Inferior parietal cortex (tissue), 1 donor: ENCODE measurements around the gene KRT77.
"Not testable (repeated sequence)": the region's sequence is repeated elsewhere in the genome, so short reads cannot be mapped to it uniquely, and the experiment has no call there.

Source experiments
- DNase-seq: peaks from one replicate; pipeline ENCODE4 v3.0.0-alpha.2; 2016; ENCODE audit errors: extremely low spot score

Gene KRT77

DNA sequence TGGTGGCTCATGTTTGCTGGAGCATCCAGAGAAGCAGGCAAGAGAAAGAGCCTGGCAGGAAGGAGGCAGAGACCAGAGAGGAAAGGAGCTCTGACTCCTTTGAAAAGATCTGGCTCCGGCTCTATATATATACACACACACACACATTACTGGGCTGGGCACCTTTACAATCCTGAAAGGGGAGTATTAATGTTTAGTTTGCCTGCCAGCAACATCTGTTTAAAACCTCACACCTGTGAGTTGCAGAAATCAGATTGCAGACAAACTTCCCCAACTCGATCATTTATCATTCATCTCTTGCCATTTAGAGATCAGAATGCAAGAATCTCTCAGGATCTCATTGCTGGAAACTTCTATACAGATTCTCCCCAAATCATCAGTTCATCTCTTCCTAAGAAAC, at the start of gene KRT77:
Gene KRT77, minus strand, starts transcription at position 101 of the 400 bp plus-strand sequence. Its CDS starts 90 bp downstream, at position 11.
- DNase-seq: no peak

DNA sequence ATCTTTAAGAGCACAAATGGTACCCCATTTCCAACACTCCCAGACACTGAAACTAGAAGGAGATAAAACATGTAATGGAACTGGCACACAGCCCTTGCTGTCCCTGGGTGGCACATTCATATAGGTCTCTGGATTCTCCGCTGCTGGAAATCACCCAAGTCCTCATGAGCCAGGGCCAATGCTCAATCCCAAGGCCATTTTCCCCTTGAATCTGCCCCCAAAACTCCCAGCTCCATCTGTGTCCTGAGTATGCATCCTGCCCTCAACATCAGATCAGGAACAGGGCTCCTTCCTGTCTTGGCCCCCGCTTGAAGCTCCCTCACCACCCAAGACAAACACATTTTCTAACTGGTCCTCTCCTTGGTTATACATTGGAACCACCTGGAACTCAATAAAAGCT, 49.2 kb upstream of the KRT77 start:
- no peak for DNase-seq

- no peak for DNase-seq
Observed at GRCh38 chr12:52751795-52752194, 48.5 kb upstream of the KRT77 start.

DNA sequence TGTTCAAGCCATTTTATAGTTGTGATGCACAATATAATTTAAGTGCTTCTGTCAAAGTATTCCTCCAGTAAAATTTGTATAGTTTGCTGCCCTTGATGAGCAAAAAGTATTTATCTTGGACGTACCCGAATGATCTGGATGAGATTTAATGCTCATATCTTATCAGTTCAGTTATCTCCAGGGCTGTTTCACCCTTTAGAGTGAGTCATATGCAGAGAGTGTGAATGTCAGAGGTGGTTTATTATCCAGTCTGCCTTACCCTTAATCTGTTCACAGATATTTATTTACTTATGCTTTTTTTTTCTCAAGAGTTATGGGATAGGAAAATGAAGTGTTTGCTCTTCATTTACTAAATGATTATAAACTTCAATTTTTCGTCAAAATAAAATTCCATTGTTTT, 47.2 kb upstream of the KRT77 start:
- not testable (repeated sequence) for DNase-seq

DNA sequence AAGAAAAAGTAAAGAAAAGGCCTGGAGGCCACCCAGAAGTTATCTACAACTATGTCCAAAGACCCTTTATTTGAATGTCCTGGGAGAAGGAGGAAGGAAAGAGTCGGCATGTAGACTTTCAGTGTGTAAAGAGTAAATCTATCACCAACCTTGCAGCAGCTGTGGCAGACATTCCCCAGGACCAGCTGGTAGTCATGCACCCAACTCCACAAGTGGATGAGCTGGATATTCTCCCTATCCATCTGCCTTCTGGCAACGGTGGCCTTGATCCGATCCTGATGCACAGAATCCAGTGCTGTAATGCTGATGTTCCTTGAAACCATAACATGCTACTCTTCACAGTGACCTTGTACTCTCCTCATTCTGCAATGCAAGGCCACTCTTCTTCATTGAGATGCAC, 46.5 kb upstream of the KRT77 start:
- DNase-seq: no peak

- DNase-seq: no peak
Observed at GRCh38 chr12:52748578-52748977, 45.3 kb upstream of the KRT77 start.

DNA sequence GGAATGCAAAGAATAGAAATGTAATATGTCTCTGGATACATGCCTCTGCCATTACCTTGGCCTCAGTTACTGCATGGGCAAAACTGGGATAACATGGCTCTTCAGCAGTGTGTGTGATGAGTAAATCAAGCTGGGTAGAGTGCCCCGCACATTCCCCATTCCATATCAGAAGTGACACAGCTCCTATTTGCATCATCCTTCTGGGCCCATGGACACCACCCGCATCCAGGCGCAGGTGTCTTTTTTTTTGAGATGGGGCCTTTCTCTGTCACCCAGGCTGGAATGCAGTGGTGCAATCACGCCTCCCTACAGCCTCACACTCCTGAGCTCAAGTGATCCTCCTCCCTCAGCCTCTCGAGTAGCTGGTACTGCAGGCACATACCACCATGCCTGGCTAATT, 42.2 kb upstream of the KRT77 start:
- DNase-seq: no peak

DNA sequence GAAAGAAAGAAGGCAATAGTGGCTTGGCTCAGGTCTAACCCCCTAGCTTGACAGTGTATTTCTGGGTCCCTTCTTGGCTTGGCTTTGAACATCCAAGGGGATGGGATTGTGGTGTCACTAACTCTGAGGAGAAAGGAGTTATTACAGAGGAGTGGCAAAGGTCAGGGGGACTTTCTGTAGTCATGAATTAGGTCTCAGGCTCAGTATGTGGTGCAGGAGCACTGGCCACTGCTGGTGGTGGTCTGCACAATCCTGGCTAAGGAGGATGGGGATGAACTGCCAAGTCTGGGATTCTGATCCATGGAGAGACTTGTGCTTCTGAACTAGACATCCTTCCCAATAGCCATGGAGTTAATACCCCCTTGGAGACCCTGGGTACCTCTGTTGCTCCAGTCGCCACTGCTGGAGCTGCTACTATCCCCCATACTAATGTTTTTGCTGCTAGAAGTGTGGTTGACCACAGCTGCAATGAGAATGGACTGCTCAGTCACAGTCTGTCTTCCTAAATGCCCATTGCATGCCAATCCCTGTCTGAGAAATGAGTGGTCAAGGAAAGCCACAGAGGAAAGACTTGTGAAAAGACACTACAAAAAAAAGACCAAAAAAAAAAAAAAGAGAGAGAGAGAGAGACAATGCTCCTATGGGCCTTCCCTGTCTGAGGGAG, 41.3 kb upstream of the KRT77 start:
- DNase-seq: no peak

DNA sequence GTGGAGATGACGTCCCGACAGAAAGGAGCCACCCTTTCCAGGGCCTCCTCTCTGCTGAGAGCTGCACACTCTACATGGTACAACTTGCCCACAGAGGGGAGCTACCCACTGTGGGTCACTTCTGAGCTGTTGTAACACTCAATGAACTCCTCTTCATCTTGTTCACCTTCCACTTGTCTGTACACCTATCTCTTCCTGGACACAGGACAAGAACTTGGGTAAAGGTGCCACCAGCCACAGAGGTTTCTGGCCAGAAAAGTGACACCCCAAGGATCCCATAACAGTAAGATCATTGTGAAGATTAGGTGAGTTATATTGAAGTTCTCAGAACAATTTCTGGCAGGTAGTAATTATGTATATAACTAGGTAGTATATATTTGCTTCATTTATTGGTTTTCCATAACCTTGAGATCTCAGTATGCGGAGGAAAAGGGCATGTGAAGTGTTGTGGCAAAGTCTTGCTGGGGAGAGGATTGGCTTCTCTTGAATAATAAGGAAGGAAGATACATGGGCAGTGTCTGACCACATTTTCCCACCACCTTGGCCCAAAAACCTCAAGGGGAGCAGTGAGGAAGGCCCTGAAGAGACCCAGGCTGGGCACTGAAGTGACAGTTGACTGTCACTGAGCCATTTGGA, 39.6 kb upstream of the KRT77 start:
- DNase-seq: no peak

DNA sequence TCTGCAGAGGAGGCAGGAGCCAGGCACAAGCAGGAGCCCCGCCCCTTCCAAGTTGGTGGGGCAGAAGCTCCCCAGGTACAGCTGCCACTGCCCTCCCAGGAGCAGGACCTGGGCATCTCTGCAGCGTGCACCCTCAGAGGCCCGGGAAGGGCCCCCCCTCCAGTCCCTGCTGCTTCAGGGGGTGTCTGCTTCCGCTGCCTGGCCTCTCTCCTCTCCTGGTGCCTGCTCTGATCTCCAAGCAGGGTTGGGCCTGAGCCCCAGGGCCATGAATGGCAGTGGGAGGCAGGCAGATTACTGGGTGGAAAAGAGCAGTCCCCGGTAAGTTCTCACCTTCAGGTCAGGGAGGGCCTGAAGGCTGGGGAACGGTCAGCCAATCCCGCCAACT, 38.9 kb upstream of the KRT77 start:
- no peak for DNase-seq

- no peak for DNase-seq
Observed at GRCh38 chr12:52741375-52742195, 38.3 kb upstream of the KRT77 start.

DNA sequence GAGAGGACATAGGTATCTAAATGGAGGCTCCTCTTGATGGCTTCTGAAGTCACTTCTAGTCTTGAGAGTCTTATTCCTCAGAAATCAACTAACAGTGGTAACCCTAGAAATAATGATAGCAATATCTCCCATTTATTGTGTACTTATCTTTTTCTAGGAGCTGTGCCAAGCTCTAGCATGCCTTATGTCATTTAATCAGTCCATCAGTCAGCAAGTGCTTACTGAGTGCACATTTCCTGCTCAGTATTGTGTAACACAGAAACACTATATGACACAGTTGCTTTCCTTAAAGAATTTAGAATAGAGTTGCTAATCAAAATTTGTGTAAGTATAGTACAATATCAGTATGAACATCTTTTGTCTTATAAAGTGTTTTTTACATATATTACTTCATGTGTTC, 37.3 kb upstream of the KRT77 start:
- no peak for DNase-seq

GRCh38 chr12:52739963-52740362, 36.6 kb upstream of the KRT77 start:
- DNase-seq: no peak

- DNase-seq: no peak
Observed at GRCh38 chr12:52735816-52736632, 32.7 kb upstream of the KRT77 start.

DNA sequence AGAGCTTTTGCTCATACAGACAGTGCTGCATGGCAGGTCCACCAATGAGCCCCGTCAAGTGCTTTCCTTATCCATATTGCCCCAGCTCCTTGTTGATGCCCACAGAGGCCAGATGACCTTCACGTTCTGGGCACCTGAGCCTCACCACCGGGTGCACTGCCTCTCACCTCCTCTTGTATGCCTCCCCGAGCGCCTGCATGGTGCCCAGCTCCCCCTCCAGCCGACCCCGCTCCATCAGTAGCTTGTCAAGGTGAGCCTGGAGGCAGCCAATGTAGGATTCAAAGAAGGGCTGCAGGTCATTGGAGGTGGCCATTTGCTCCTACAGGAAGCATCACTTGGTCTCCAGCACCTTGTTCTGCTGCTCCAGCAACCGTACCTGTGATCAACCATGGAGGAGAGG, 31.8 kb upstream of the KRT77 start:
- DNase-seq: no peak

DNA sequence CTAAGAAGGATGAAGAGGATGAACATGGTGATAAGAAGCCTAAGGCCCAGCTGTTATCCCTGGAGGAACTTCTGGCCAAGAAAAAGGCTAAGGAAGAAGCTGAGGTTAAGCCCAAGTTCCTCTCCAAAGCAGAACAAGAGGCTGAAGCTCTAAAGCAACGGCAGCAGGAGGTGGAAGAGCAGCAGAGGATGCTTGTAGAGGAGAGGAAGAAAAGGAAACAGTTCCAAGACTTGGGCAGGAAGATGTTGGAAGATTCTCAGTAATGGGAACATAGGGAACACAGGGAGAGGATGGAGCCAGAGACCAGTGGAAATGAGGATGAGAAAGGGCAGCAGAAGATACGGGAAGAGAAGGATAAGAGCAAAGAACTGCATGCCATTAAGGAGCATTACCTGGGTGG, 27.5 kb upstream of the KRT77 start:
- DNase-seq: no peak

GRCh38 chr12:52730383-52730782, 27.1 kb upstream of the KRT77 start:
- DNase-seq: no peak

DNA sequence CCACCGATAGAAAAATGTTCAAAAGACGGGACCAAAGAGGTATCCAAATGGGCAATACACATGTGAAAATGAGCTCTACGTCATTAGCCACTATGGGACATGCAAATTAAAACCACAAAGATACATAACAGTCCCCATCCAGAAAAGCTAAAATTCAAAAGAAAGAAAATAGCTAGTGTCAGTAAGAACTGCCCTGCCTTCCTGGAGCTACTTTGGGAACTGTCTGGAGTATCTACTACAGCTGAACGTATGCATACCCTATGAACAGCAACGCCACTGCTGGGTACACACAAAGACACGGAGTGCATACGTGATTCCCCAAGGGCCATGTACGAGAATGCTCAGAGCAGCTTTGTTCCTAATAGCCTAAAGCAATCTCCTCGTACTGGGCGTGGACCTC, 25.8 kb upstream of the KRT77 start:
- no peak for DNase-seq

- no peak for DNase-seq
Observed at GRCh38 chr12:52728374-52728773, 25.1 kb upstream of the KRT77 start.

DNA sequence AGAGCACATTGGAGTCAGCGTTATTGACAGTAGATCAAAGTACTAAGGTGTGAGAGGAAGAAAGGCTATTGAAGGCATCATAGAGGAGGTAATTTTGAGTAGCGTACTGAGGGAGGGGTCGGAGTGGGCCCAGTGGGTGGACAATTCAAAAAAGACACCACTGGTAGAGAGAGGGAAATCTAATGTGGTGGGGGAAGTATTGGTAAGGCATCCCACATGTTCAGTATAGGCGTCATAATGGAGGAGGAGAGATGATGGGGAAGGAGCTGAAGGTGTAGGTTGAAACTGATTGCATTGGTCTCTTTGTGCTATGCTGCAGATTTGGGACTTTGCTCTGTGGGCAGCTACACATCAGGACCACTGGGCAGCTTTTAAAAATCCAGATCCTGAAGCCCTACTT, 23.7 kb upstream of the KRT77 start:
- DNase-seq: no peak

GRCh38 chr12:52726451-52726850, 23.1 kb upstream of the KRT77 start:
- DNase-seq: no peak

- DNase-seq: no peak
Observed at GRCh38 chr12:52724384-52724783, 21.1 kb upstream of the KRT77 start.
